ENCODE data around the gene EPHB1. TPM values are rescaled to one million over a fixed set of nuclear protein-coding genes. Genes with fewer than 3 reads are reported as not detected.
"Not testable (repeated sequence)": the region's sequence is repeated elsewhere in the genome, so short reads cannot be mapped to it uniquely, and the experiment has no call there.

Gene EPHB1
- total RNA-seq, 1 donor from 2014 or later = 3.1 TPM

- no peak for DNase-seq (ENCODE audit: low spot score)
Measured at GRCh38 chr3:135213822-135214221, 418.8 kb downstream of the EPHB1 start.

GRCh38 chr3:135214400-135214799 lies 419.3 kb downstream of the EPHB1 start:
- no peak for DNase-seq (ENCODE audit: low spot score)

- no peak for DNase-seq (ENCODE audit: low spot score)
Measured at GRCh38 chr3:135215516-135215915, 420.5 kb downstream of the EPHB1 start.

GRCh38 chr3:135216659-135217058 lies 421.6 kb downstream of the EPHB1 start:
- no peak for DNase-seq (ENCODE audit: low spot score)

GRCh38 chr3:135217730-135218129 lies 422.7 kb downstream of the EPHB1 start:
- DNase-seq (ENCODE audit: low spot score) = no peak

- no peak for DNase-seq (ENCODE audit: low spot score)
Measured at GRCh38 chr3:135218304-135218703, 423.2 kb downstream of the EPHB1 start.

- DNase-seq (ENCODE audit: low spot score) = no peak
Measured at GRCh38 chr3:135218782-135219181, 423.7 kb downstream of the EPHB1 start.

- no peak for DNase-seq (ENCODE audit: low spot score)
Measured at GRCh38 chr3:135224815-135225362, 429.8 kb downstream of the EPHB1 start.

GRCh38 chr3:135226057-135226456 lies 431.0 kb downstream of the EPHB1 start:
- DNase-seq (ENCODE audit: low spot score) = no peak

GRCh38 chr3:135228201-135228600 lies 433.1 kb downstream of the EPHB1 start:
- no peak for DNase-seq (ENCODE audit: low spot score)

- no peak for DNase-seq (ENCODE audit: low spot score)
Measured at GRCh38 chr3:135229018-135229495, 434.0 kb downstream of the EPHB1 start.

GRCh38 chr3:135231737-135232136 lies 436.7 kb downstream of the EPHB1 start:
- DNase-seq (ENCODE audit: low spot score) = no peak

GRCh38 chr3:135232226-135232625 lies 437.2 kb downstream of the EPHB1 start:
- no peak for DNase-seq (ENCODE audit: low spot score)

GRCh38 chr3:135233476-135233875 lies 438.4 kb downstream of the EPHB1 start:
- not testable (repeated sequence) for DNase-seq (ENCODE audit: low spot score)

- no peak for DNase-seq (ENCODE audit: low spot score)
Measured at GRCh38 chr3:135235541-135235940, 440.5 kb downstream of the EPHB1 start.

- DNase-seq (ENCODE audit: low spot score) = no peak
Measured at GRCh38 chr3:135237371-135238143, 442.5 kb downstream of the EPHB1 start.

GRCh38 chr3:135238236-135238830 lies 443.3 kb downstream of the EPHB1 start:
- no peak for DNase-seq (ENCODE audit: low spot score)

- no peak for DNase-seq (ENCODE audit: low spot score)
Measured at GRCh38 chr3:135238871-135239614, 444.0 kb downstream of the EPHB1 start.

- DNase-seq (ENCODE audit: low spot score) = no peak
Measured at GRCh38 chr3:135239615-135239884, 444.5 kb downstream of the EPHB1 start.

GRCh38 chr3:135240426-135240825 lies 445.4 kb downstream of the EPHB1 start:
- no peak for DNase-seq (ENCODE audit: low spot score)

- no peak for DNase-seq (ENCODE audit: low spot score)
Measured at GRCh38 chr3:135242285-135242684, 447.2 kb downstream of the EPHB1 start.

GRCh38 chr3:135243616-135244015 lies 448.6 kb downstream of the EPHB1 start:
- DNase-seq (ENCODE audit: low spot score) = no peak

- no peak for DNase-seq (ENCODE audit: low spot score)
Measured at GRCh38 chr3:135246027-135246426, 451.0 kb downstream of the EPHB1 start.
